GM23248 (cell line): ENCODE results near the gene LAMA5. TPM values are rescaled to one million over a fixed set of nuclear protein-coding genes. Genes with fewer than 3 reads are reported as not detected.
A peak's percentile ranks its signal among the peaks of the same experiment; 100 is the strongest.

Experiments
- DNase-seq: peaks from one replicate; pipeline ENCODE4 v3.0.0-alpha.2; 2015
- H2AFZ ChIP-seq: fragments of 200-600 bp; sonication (generic); 2 replicates; pipeline ENCODE4 v1.6.1; 2016; ENCODE audit warnings: antibody characterized with exemption
- H3F3A ChIP-seq: fragments of 200-600 bp; sonication (generic); 2 replicates; pipeline ENCODE4 v1.6.1; 2016; ENCODE audit warnings: mild to moderate bottlenecking, antibody characterized with exemption, mixed run types; ENCODE audit not compliant: insufficient read depth
- H3K27ac ChIP-seq: fragments of 200-600 bp; sonication (generic); 2 replicates; pipeline ENCODE4 v1.5.1; 2016; ENCODE audit warnings: mild to moderate bottlenecking
- H3K27me3 ChIP-seq: fragments of 200-600 bp; sonication (generic); replicated peaks from 2 replicates; pipeline ENCODE4 v1.6.1; 2016; ENCODE audit warnings: mild to moderate bottlenecking; ENCODE audit not compliant: insufficient read depth
- H3K36me3 ChIP-seq: fragments of 200-600 bp; sonication (generic); 2 replicates; pipeline ENCODE4 v1.6.1; 2016; ENCODE audit warnings: low read depth, mild to moderate bottlenecking
- H3K4me1 ChIP-seq: fragments of 200-600 bp; sonication (generic); 2 replicates; pipeline ENCODE4 v1.6.1; 2016; ENCODE audit warnings: mild to moderate bottlenecking; ENCODE audit not compliant: insufficient read depth
- H3K4me2 ChIP-seq: fragments of 200-600 bp; sonication (generic); one replicate; pipeline ENCODE4 v1.6.1; 2016; ENCODE audit warnings: mild to moderate bottlenecking; ENCODE audit not compliant: unreplicated experiment
- H3K4me3 ChIP-seq: fragments of 200-600 bp; sonication (generic); 2 replicates; pipeline ENCODE4 v1.5.1; 2016; ENCODE audit warnings: mild to moderate bottlenecking
- H3K79me2 ChIP-seq: fragments of 200-600 bp; sonication (generic); 2 replicates; pipeline ENCODE4 v1.6.1; 2016; ENCODE audit warnings: mild to moderate bottlenecking; ENCODE audit not compliant: insufficient read depth
- H3K9ac ChIP-seq: fragments of 200-600 bp; sonication (generic); 2 replicates; pipeline ENCODE4 v1.6.1; 2016; ENCODE audit warnings: mild to moderate bottlenecking
- H3K9me2 ChIP-seq: fragments of 200-600 bp; sonication (generic); 2 replicates; pipeline ENCODE4 v1.6.1; 2016; ENCODE audit warnings: mixed run types, mild to moderate bottlenecking, moderate library complexity; ENCODE audit not compliant: insufficient read depth
- H3K9me3 ChIP-seq: fragments of 200-600 bp; sonication (generic); one replicate; pipeline ENCODE4 v1.6.1; 2017; ENCODE audit warnings: low read depth
- H4K20me1 ChIP-seq: fragments of 200-600 bp; sonication (generic); 2 replicates; pipeline ENCODE4 v1.6.0; 2016; ENCODE audit not compliant: insufficient read depth
- EZH2 ChIP-seq: fragments of 200-600 bp; sonication (generic); IDR thresholded peaks from 2 replicates; pipeline ENCODE4 v1.6.1; 2018; ENCODE audit warnings: antibody characterized with exemption, mild to moderate bottlenecking; ENCODE audit not compliant: insufficient read depth, poor library complexity, severe bottlenecking
- EZH2phosphoT487 ChIP-seq: fragments of 200-600 bp; sonication (generic); IDR thresholded peaks from 2 replicates; pipeline ENCODE4 v1.6.1; 2018; ENCODE audit warnings: antibody characterized with exemption, moderate library complexity, mild to moderate bottlenecking, low read depth; ENCODE audit not compliant: insufficient read depth
- WGBS, 2 experiments: methylation state at CpG; one replicate each; pipeline ENCODE4 v1.1.6; 2015 to 2017; ENCODE audit warnings: low lambda C conversion rate in 2 of 2, low coverage in 1 of 2; ENCODE audit errors: missing lambda C conversion rate in 2 of 2; 5-methylcytosine and 5-hydroxymethylcytosine counted together
- in situ Hi-C: fragments of 300-500 bp; cut with MboI; formaldehyde crosslinking; loops from 2 replicates; pipeline ENCODE4 v1.15.0; 2020
- polyA plus RNA-seq: library from polyadenylated mRNA; unstranded; fragments of >200 nt; fragmentation: Nextera tagmentation; extraction: Ambion mirVana; gene quantifications from 2 replicates; pipeline ENCODE4 v1.2.1, GENCODE V29; 2016
- total RNA-seq: library from RNA; depleted of rRNA; stranded (reverse); fragments of >200 nt; shearing (Covaris generic); gene quantifications from 2 replicates; pipeline ENCODE4 v1.2.3, GENCODE V29; 2014

LAMA5 gene
- total and polyA plus RNA-seq, 2 experiments from 2014 or later = 4.5 to 6.0 TPM

- H3F3A ChIP-seq = no peaks in the 10 kb centered on the region
- no peaks in the 10 kb centered on the region for H3K36me3 ChIP-seq
- H2AFZ ChIP-seq = no peak overlapping the region
- peak overlapping the region; percentile 42; the same call in 1 of the 2 replicates for H3K9ac ChIP-seq
- no peaks in the 10 kb centered on the region for H3K9me3 ChIP-seq
- peak overlapping the region; percentile 69 for H3K4me3 ChIP-seq
- no peaks in the 10 kb centered on the region for H3K9me2 ChIP-seq
- TF ChIP-seq EZH2phosphoT487 = no peak
- peak; percentile 22 for TF ChIP-seq EZH2
- 1 to 2% methylated on average over 51 to 57 of the region's 72 CpGs for WGBS, 2 experiments
- no peaks in the 10 kb centered on the region for H4K20me1 ChIP-seq
- H3K27me3 ChIP-seq = peaks cover 9% of the 10 kb centered on the region; the same call in 1 of the 2 replicates
- H3K27ac ChIP-seq = no peak overlapping the region
- no peak for DNase-seq
- H3K79me2 ChIP-seq = no peaks in the 10 kb centered on the region
- H3K4me1 ChIP-seq = peaks cover 21% of the 10 kb centered on the region
- in situ Hi-C loops = no loop called here
- peak overlapping the region; percentile 74 for H3K4me2 ChIP-seq
Measured at GRCh38 chr20:62366370-62367135, 559 bp downstream of the LAMA5 start.

GRCh38 chr20:62365814-62366369, 1.2 kb downstream of the LAMA5 start:
- Histone ChIP-seq H3F3A (no peaks in the 10 kb centered on the region), H3K9me3 (no peaks in the 10 kb centered on the region), H3K4me1 (peaks cover 21% of the 10 kb centered on the region), H3K4me2 (peak overlapping the region; percentile 74), H3K27me3 (peaks cover 9% of the 10 kb centered on the region; the same call in 1 of the 2 replicates), H2AFZ (no peak overlapping the region), H3K4me3 (peak overlapping the region; percentile 69), H3K36me3 (no peaks in the 10 kb centered on the region), H4K20me1 (no peaks in the 10 kb centered on the region), H3K9ac (no peak overlapping the region), H3K9me2 (no peaks in the 10 kb centered on the region), H3K27ac (no peak overlapping the region), H3K79me2 (no peaks in the 10 kb centered on the region)
- TF ChIP-seq EZH2phosphoT487 (no peak), EZH2 (peak; percentile 47)
- DNase-seq = no peak
- in situ Hi-C loops = no loop called here
- WGBS, 2 experiments = 17 to 22% methylated on average over 7 to 10 of the region's 10 CpGs

- H3K79me2 ChIP-seq = no peaks in the 10 kb centered on the region
- H3K4me3 ChIP-seq = no peak overlapping the region
- H3K9me3 ChIP-seq = no peaks in the 10 kb centered on the region
- H4K20me1 ChIP-seq = no peaks in the 10 kb centered on the region
- no peak for DNase-seq
- H3F3A ChIP-seq = no peaks in the 10 kb centered on the region
- H3K36me3 ChIP-seq = no peaks in the 10 kb centered on the region
- peaks cover 18% of the 10 kb centered on the region for H3K4me1 ChIP-seq
- no peak overlapping the region for H3K27ac ChIP-seq
- no peaks in the 10 kb centered on the region for H3K9me2 ChIP-seq
- in situ Hi-C loops = no loop called here
- 62 to 64% methylated on average over 26 to 27 of the region's 27 CpGs for WGBS, 2 experiments
- H3K27me3 ChIP-seq = peaks cover 9% of the 10 kb centered on the region; the same call in 1 of the 2 replicates
- no peak for TF ChIP-seq EZH2phosphoT487
- no peak for TF ChIP-seq EZH2
- H3K9ac ChIP-seq = no peak overlapping the region
- H2AFZ ChIP-seq = no peak overlapping the region
- no peak overlapping the region for H3K4me2 ChIP-seq
Measured at GRCh38 chr20:62364911-62365736, 2.0 kb downstream of the LAMA5 start.

- no peaks in the 10 kb centered on the region for H4K20me1 ChIP-seq
- H3K4me2 ChIP-seq = no peak overlapping the region
- no peaks in the 10 kb centered on the region for H3F3A ChIP-seq
- WGBS, 2 experiments = 77 to 80% methylated on average over 21 to 22 of the region's 22 CpGs
- TF ChIP-seq EZH2 = no peak
- no peak for TF ChIP-seq EZH2phosphoT487
- no peaks in the 10 kb centered on the region for H3K36me3 ChIP-seq
- H3K79me2 ChIP-seq = no peaks in the 10 kb centered on the region
- no peak for DNase-seq
- no peak overlapping the region for H3K4me3 ChIP-seq
- H3K9me2 ChIP-seq = no peaks in the 10 kb centered on the region
- no peak overlapping the region for H3K9ac ChIP-seq
- in situ Hi-C loops = no loop called here
- no peak overlapping the region for H3K27ac ChIP-seq
- H2AFZ ChIP-seq = no peak overlapping the region
- H3K4me1 ChIP-seq = peaks cover 13% of the 10 kb centered on the region
- no peaks in the 10 kb centered on the region for H3K9me3 ChIP-seq
- peaks cover 9% of the 10 kb centered on the region; the same call in 1 of the 2 replicates for H3K27me3 ChIP-seq
Measured at GRCh38 chr20:62363920-62364851, 2.9 kb downstream of the LAMA5 start.
